GM12878 (cell line): Measurements from ENCODE around the gene EEF1AKMT3. TPM values are rescaled to one million over a fixed set of nuclear protein-coding genes. Genes with fewer than 3 reads are reported as not detected.

Experiments
- ATAC-seq: fragments of 200-7000 bp; cut with Tn5 transposase; 3 replicates; pipeline ENCODE4 v1.9.1; 2020; ENCODE audit warnings: mild to moderate bottlenecking, moderate library complexity
- BruUV-seq: library from RNA; stranded (reverse); fragments of 400-500 nt; replicated peaks from 2 replicates; lab custom pipeline; 2021; lab: Mats Ljungman, UMichigan
- CTCF ChIA-PET: fragments of 300-600 bp; sonication (Branson Sonifier 250); formaldehyde crosslinking; extraction: SDS; loops from one replicate; lab custom pipeline; 2021; ENCODE audit warnings: inconsistent platforms; lab: Yijun Ruan, JAX
- POLR2A ChIA-PET: fragments of 350-600 bp; formaldehyde crosslinking; extraction: SDS; loops from one replicate; lab custom pipeline; 2021; ENCODE audit warnings: inconsistent platforms; lab: Charles Lee
- RAD21 ChIA-PET: fragments of 300-600 bp; sonication (Branson Sonifier 250); formaldehyde crosslinking; loops from one replicate; lab custom pipeline; 2023; ENCODE audit warnings: antibody characterized with exemption; ENCODE audit not compliant: unreplicated experiment; lab: Charles Lee
- SMC1A ChIA-PET: fragments of 300-600 bp; sonication (Branson Sonifier 250); formaldehyde crosslinking; loops from one replicate; lab custom pipeline; 2023; ENCODE audit not compliant: unreplicated experiment, uncharacterized antibody; lab: Charles Lee
- DNase-seq: peaks from one replicate; pipeline ENCODE4 v3.0.0-alpha.2; 2011; ENCODE audit warnings: low read depth, low spot score
- FAIRE-seq: peaks from 3 replicates; lab custom pipeline; 2011; peaks lifted over from hg19 to GRCh38; lab: Jason Lieb, UNC
- H2AFZ ChIP-seq: 2 replicates; pipeline ENCODE4 v1.6.0; 2011; ENCODE audit warnings: low read depth, low read length, control low read depth; ENCODE audit not compliant: control insufficient read depth
- H3K27ac ChIP-seq: 2 replicates; pipeline ENCODE4 v1.5.1; 2011; ENCODE audit warnings: control low read depth; ENCODE audit not compliant: control insufficient read depth, insufficient read depth
- H3K27me3 ChIP-seq, 2 experiments: replicated peaks in 1 of 2; 2 replicates each; pipeline versions ENCODE4 v1.6.0 to v1.6.1; 2011; ENCODE audit warnings: low read length in 1 of 2; ENCODE audit not compliant: control insufficient read depth in 2 of 2, insufficient read depth in 2 of 2
- H3K36me3 ChIP-seq, 2 experiments: 2 replicates each; pipeline ENCODE4 v1.5.1; 2011; ENCODE audit warnings: low read length in 1 of 2; ENCODE audit not compliant: control insufficient read depth in 2 of 2, insufficient read depth in 2 of 2
- H3K4me1 ChIP-seq: 2 replicates; pipeline ENCODE4 v1.6.1; 2011; ENCODE audit warnings: mild to moderate bottlenecking, low read length, moderate library complexity, mixed read lengths; ENCODE audit not compliant: control insufficient read depth, insufficient read depth
- H3K4me2 ChIP-seq: 2 replicates; pipeline ENCODE4 v1.6.0; 2011; ENCODE audit warnings: control low read depth; ENCODE audit not compliant: control insufficient read depth, insufficient read depth
- H3K4me3 ChIP-seq: fragments of 200-600 bp; sonication (generic); 2 replicates; pipeline ENCODE4 v1.5.1; 2016
- H3K79me2 ChIP-seq: 2 replicates; pipeline ENCODE4 v1.6.0; 2011; ENCODE audit warnings: low read length; ENCODE audit not compliant: control insufficient read depth, insufficient read depth
- H3K9ac ChIP-seq: 2 replicates; pipeline ENCODE4 v1.8.0; 2011; ENCODE audit warnings: low read length, control low read depth, mixed read lengths; ENCODE audit not compliant: control insufficient read depth, insufficient read depth
- H3K9me3 ChIP-seq: replicated peaks from 3 replicates; pipeline ENCODE4 v1.5.1; 2011; ENCODE audit warnings: mild to moderate bottlenecking, low read length; ENCODE audit not compliant: control insufficient read depth, insufficient read depth
- H4K20me1 ChIP-seq: 2 replicates; pipeline ENCODE4 v1.6.0; 2011; ENCODE audit not compliant: control insufficient read depth, insufficient read depth
- DPF2 ChIP-seq: fragments of 450-650 bp; IDR thresholded peaks from 2 replicates; pipeline ENCODE4 v1.6.1; 2017; ENCODE audit warnings: mild to moderate bottlenecking
- EED ChIP-seq: sonication (generic); IDR thresholded peaks from 2 replicates; pipeline ENCODE4 v1.6.1; 2016; ENCODE audit warnings: antibody characterized with exemption, low read depth
- FOXK2 ChIP-seq: fragments of 450-650 bp; IDR thresholded peaks from 2 replicates; pipeline ENCODE4 v1.6.1; 2017; ENCODE audit warnings: mild to moderate bottlenecking, moderate library complexity
- GATAD2B ChIP-seq: fragments of 450-650 bp; conservative IDR thresholded peaks from 2 replicates; pipeline ENCODE4 v1.6.1; 2017; ENCODE audit warnings: low read depth, mild to moderate bottlenecking, moderate library complexity
- HCFC1 ChIP-seq: fragments of 150-350 bp; IDR thresholded peaks from 2 replicates; pipeline ENCODE4 v1.6.1; 2014; ENCODE audit warnings: low read length
- HDAC2 ChIP-seq: fragments of 200-600 bp; sonication (generic); IDR thresholded peaks from 2 replicates; pipeline ENCODE4 v1.6.1; 2017
- IKZF1 ChIP-seq: fragments of 450-650 bp; conservative IDR thresholded peaks from 2 replicates; pipeline ENCODE4 v1.6.1; 2017; ENCODE audit warnings: antibody characterized with exemption, mild to moderate bottlenecking
- NFYA ChIP-seq: IDR thresholded peaks from 2 replicates; pipeline ENCODE4 v1.6.1; 2011; ENCODE audit warnings: low read depth, mild to moderate bottlenecking, low read length, improper control_type of control experiment, borderline replicate concordance
- POLR2AphosphoS2 ChIP-seq: IDR thresholded peaks from 2 replicates; pipeline ENCODE4 v1.6.1; 2011; ENCODE audit warnings: low read depth, mild to moderate bottlenecking, low read length, improper control_type of control experiment, moderate library complexity
- POU2F2 ChIP-seq: IDR thresholded peaks from 3 replicates; pipeline ENCODE4 v1.6.1; 2011; ENCODE audit warnings: low read depth, mild to moderate bottlenecking, low read length, borderline replicate concordance
- SREBF2 ChIP-seq: IDR thresholded peaks from 2 replicates; pipeline ENCODE4 v1.6.1; 2012; ENCODE audit warnings: mild to moderate bottlenecking, low read length
- SUPT20H ChIP-seq: IDR thresholded peaks from 2 replicates; pipeline ENCODE4 v1.6.1; 2011; ENCODE audit warnings: low read depth, mild to moderate bottlenecking, low read length, moderate library complexity, borderline replicate concordance; ENCODE audit not compliant: control insufficient read depth
- ZNF274 ChIP-seq: IDR thresholded peaks from one replicate; pipeline ENCODE4 v1.8.0; 2011; ENCODE audit not compliant: insufficient read length, insufficient read depth
- WGBS: methylation state at CpG from one replicate; pipeline ENCODE4 v1.1.6; 2016; ENCODE audit warnings: low lambda C conversion rate; ENCODE audit not compliant: insufficient replicate concordance, insufficient coverage; ENCODE audit errors: missing lambda C conversion rate; 5-methylcytosine and 5-hydroxymethylcytosine counted together
- in situ Hi-C: fragments of 300-500 bp; cut with MboI; formaldehyde crosslinking; loops from 9 replicates; pipeline ENCODE4 v1.14.3; 2018; ENCODE audit warnings: mixed read lengths
- intact Hi-C: fragments of 100-400 bp; cut with micrococcal nuclease; formaldehyde crosslinking; loops from one replicate; pipeline ENCODE4 v1.14.2; 2022; ENCODE audit not compliant: unreplicated experiment
- polyA plus RNA-seq, 11 experiments: library from polyadenylated mRNA; depleted of rRNA in 4 of 11; unstranded in 6 of 11; stranded (reverse) in 5 of 11; fragments of >200 nt; fragmentation: Nextera tagmentation in 4 of 11; fragmentation: Illumina TruSeq in 1 of 11; extraction: Ambion mirVana in 4 of 11; extraction: Trizol in 1 of 11; gene quantifications; 1 replicate in 1 of 11; 2 replicates in 10 of 11; pipeline versions ENCODE4 v1.2.1 to v1.2.3, GENCODE V29; 2011 to 2016; ENCODE audit warnings: inconsistent platforms in 2 of 11, missing spikeins in 2 of 11, low read depth in 1 of 11
- total RNA-seq, 4 experiments: library from RNA; depleted of rRNA in 3 of 4; stranded (reverse); fragments of >200 nt in 3 of 4; fragmentation: Illumina TruSeq in 1 of 4; extraction: Trizol in 1 of 4; gene quantifications; 2 replicates each; pipeline versions ENCODE4 v1.2.1 to v1.2.3, GENCODE V29; 2013 to 2021
- TF ChIP-seq, protein P1 (sequence below): IDR thresholded peaks from 2 replicates; pipeline ENCODE4 v1.6.1; 2011; ENCODE audit warnings: low read depth, low read length, improper control_type of control experiment, borderline replicate concordance
- TF ChIP-seq, protein P2 (sequence below): IDR thresholded peaks from 2 replicates; pipeline ENCODE4 v1.6.1; 2012; ENCODE audit warnings: low read depth, low read length, improper control_type of control experiment
- TF ChIP-seq, protein P3 (sequence below): fragments of 450-650 bp; IDR thresholded peaks from 2 replicates; pipeline ENCODE4 v1.6.1; 2014; ENCODE audit warnings: mild to moderate bottlenecking
- TF ChIP-seq, protein P4 (sequence below): IDR thresholded peaks from 2 replicates; pipeline ENCODE4 v1.6.1; 2012; ENCODE audit warnings: low read depth, low read length, improper control_type of control experiment

The EEF1AKMT3 gene
- total and polyA plus RNA-seq, 10 of the 15 experiments (the other 5 are each of a cell fraction or from before 2014, with no cell fraction given) = 1.2 to 8.2 (median 3.5) TPM

DNA sequence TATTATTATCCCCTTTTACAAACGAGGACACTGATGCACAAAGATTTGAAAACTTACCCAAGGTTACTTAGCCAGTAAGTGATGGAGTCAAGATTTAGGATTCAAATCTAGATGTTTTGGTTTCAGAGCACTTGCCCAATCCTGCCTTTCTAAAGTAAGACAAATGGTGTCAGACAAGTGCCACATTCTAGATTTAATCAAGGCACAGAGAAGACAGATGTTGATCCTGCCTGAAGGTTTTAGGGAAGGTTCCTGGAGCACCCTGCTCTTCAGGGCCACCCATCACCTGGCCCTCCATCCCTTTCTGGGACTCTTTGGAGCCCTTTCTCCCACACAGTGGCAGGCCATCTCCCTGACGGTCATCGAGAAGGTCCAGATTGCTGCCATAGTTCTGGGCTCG lies 14.6 kb upstream of the EEF1AKMT3 start:
- Histone ChIP-seq H3K9me3 (no peaks in the 10 kb centered on the region; the same call in 2 of the 3 replicates), H3K27me3 (no peaks in the 10 kb centered on the region), H3K36me3 (peaks cover 0 to 3% of the 10 kb centered on the region in 2 experiments; a peak in 2 of 4 replicates), H3K4me2 (no peak overlapping the region), H4K20me1 (no peaks in the 10 kb centered on the region; the same call in 1 of the 2 replicates), H3K4me1 (peaks cover 19% of the 10 kb centered on the region), H2AFZ (no peak overlapping the region), H3K4me3 (no peak overlapping the region), H3K9ac (no peak overlapping the region), H3K79me2 (no peaks in the 10 kb centered on the region; the same call in 1 of the 2 replicates), H3K27ac (no peak overlapping the region)
- no TSS peak for BruUV-seq
- in situ Hi-C loops (no loop called here), intact Hi-C loops (loop anchor here (2.0 to 10.0 kb wide), 3 partner anchors 75 to 283 kb away; partner anchors contain the start of gene ARHGAP9)
- DNase-seq = no peak
- ChIA-PET POLR2A (no interaction called here), SMC1A (interaction anchor here (0.7 kb wide), 1 partner anchor 94 kb away, joined by 3 read pairs; no protein-coding TSS in a partner anchor), RAD21 (no interaction called here), CTCF (interaction anchor here (1.1 to 4.7 kb wide), 5 partner anchors 10 to 154 kb away, joined by 4 to 62 read pairs (median 8); partner anchors contain the start of gene CYP27B1)
- no peak for FAIRE-seq
- no peak for TF ChIP-seq SUPT20H
- TF ChIP-seq ZNF274 = no peak
- no peak for TF ChIP-seq SREBF2
- no peak for TF ChIP-seq GATAD2B
- TF ChIP-seq POU2F2 = no peak
- TF ChIP-seq POLR2AphosphoS2 = no peak
- TF ChIP-seq, protein P1, sequence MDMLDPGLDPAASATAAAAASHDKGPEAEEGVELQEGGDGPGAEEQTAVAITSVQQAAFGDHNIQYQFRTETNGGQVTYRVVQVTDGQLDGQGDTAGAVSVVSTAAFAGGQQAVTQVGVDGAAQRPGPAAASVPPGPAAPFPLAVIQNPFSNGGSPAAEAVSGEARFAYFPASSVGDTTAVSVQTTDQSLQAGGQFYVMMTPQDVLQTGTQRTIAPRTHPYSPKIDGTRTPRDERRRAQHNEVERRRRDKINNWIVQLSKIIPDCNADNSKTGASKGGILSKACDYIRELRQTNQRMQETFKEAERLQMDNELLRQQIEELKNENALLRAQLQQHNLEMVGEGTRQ = no peak
- no peak for TF ChIP-seq EED
- TF ChIP-seq, protein P2, sequence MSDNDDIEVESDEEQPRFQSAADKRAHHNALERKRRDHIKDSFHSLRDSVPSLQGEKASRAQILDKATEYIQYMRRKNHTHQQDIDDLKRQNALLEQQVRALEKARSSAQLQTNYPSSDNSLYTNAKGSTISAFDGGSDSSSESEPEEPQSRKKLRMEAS = no peak
- TF ChIP-seq DPF2 = no peak
- TF ChIP-seq HDAC2 = no peak
- TF ChIP-seq HCFC1 = no peak
- TF ChIP-seq FOXK2 = no peak
- TF ChIP-seq, protein P3, sequence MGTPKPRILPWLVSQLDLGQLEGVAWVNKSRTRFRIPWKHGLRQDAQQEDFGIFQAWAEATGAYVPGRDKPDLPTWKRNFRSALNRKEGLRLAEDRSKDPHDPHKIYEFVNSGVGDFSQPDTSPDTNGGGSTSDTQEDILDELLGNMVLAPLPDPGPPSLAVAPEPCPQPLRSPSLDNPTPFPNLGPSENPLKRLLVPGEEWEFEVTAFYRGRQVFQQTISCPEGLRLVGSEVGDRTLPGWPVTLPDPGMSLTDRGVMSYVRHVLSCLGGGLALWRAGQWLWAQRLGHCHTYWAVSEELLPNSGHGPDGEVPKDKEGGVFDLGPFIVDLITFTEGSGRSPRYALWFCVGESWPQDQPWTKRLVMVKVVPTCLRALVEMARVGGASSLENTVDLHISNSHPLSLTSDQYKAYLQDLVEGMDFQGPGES = no peak
- TF ChIP-seq NFYA = no peak
- TF ChIP-seq, protein P4, sequence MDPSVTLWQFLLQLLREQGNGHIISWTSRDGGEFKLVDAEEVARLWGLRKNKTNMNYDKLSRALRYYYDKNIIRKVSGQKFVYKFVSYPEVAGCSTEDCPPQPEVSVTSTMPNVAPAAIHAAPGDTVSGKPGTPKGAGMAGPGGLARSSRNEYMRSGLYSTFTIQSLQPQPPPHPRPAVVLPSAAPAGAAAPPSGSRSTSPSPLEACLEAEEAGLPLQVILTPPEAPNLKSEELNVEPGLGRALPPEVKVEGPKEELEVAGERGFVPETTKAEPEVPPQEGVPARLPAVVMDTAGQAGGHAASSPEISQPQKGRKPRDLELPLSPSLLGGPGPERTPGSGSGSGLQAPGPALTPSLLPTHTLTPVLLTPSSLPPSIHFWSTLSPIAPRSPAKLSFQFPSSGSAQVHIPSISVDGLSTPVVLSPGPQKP = no peak
- no peak for TF ChIP-seq IKZF1
- WGBS = 70% methylated on average over 4 of the region's 4 CpGs
- no peak for ATAC-seq
